ENCODE results near the gene IL17D.

DNA sequence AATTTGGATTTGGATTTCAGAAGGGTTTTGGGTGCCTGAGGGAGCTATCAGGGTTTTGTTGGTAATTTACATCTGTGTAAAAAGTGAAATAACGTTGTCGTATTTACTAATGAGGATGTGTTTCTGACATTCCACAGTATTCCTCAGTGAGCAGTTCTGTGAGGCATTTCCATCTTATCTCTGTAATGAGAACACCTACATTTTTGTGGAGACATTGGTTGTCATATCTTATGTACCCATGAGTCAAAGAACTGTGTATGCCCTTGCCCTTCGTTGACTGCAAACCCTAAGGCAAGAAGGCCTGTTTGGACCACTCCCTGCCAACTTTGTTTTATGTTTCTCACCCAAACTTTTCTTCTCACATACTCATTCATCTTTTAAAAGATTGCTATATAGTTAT is 14.2 kb upstream of the IL17D start:
- TF ChIP-seq, protein P1, sequence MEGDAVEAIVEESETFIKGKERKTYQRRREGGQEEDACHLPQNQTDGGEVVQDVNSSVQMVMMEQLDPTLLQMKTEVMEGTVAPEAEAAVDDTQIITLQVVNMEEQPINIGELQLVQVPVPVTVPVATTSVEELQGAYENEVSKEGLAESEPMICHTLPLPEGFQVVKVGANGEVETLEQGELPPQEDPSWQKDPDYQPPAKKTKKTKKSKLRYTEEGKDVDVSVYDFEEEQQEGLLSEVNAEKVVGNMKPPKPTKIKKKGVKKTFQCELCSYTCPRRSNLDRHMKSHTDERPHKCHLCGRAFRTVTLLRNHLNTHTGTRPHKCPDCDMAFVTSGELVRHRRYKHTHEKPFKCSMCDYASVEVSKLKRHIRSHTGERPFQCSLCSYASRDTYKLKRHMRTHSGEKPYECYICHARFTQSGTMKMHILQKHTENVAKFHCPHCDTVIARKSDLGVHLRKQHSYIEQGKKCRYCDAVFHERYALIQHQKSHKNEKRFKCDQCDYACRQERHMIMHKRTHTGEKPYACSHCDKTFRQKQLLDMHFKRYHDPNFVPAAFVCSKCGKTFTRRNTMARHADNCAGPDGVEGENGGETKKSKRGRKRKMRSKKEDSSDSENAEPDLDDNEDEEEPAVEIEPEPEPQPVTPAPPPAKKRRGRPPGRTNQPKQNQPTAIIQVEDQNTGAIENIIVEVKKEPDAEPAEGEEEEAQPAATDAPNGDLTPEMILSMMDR (IDR thresholded peaks at IDR 0.05; ENCODE audit: low read depth, low read length, missing input control) = no peak
- TF ChIP-seq TAF1 (conservative IDR thresholded peaks at IDR 0.05) (no peak), RAD21 (IDR thresholded peaks at IDR 0.05) (no peak), YY1 (IDR thresholded peaks at IDR 0.05) (no peak), SP1 (IDR thresholded peaks at IDR 0.05) (no peak)

Measured in liver (tissue), 3 donors.